Measurements from ENCODE around the gene AUTS2.

AUTS2 gene

GRCh38 chr7:70044064-70044463, 445.8 kb downstream of the AUTS2 start:
- Histone ChIP-seq H4K20me1 (ENCODE audit: insufficient read depth, low read length, poor library complexity, severe bottlenecking) (peaks cover 11% of the 10 kb centered on the region), H3K27me3 (ENCODE audit: insufficient read depth, low read length, poor library complexity, severe bottlenecking) (no peaks in the 10 kb centered on the region), H3K9ac (ENCODE audit: low read depth, low read length, poor library complexity, severe bottlenecking) (no peak overlapping the region), H3K36me3 (ENCODE audit: insufficient read depth, low read length) (no peaks in the 10 kb centered on the region), H3K9me3 (ENCODE audit: insufficient read depth, low read depth, low read length) (no peaks in the 10 kb centered on the region), H2AFZ (ENCODE audit: low read length) (no peak overlapping the region), H3K4me1 (ENCODE audit: insufficient read depth, low read length, poor library complexity, severe bottlenecking) (peaks cover 21% of the 10 kb centered on the region), H3K4me3 (ENCODE audit: low read length, poor library complexity, severe bottlenecking) (no peak overlapping the region), H3K79me2 (ENCODE audit: insufficient read depth, low read length) (peaks cover 25% of the 10 kb centered on the region; the same call in 1 of the 2 replicates), H3K9me2 (replicated peaks; ENCODE audit: low read depth, low read length) (no peaks in the 10 kb centered on the region), H3K4me2 (ENCODE audit: low read depth, low read length, poor library complexity, severe bottlenecking) (no peak overlapping the region), H3F3A (ENCODE audit: low read depth) (no peaks in the 10 kb centered on the region; the same call in 1 of the 2 replicates)
- TF ChIP-seq CTCF (conservative IDR thresholded peaks at IDR 0.05; ENCODE audit: low read length), result no peak
- no peak for TF ChIP-seq EZH2phosphoT487 (IDR thresholded peaks at IDR 0.05; ENCODE audit: borderline replicate concordance)

- Histone ChIP-seq H2AFZ (ENCODE audit: low read length) (no peak overlapping the region), H4K20me1 (ENCODE audit: insufficient read depth, low read length, poor library complexity, severe bottlenecking) (peaks cover 11% of the 10 kb centered on the region), H3K4me3 (ENCODE audit: low read length, poor library complexity, severe bottlenecking) (no peak overlapping the region), H3K9me3 (ENCODE audit: insufficient read depth, low read depth, low read length) (no peaks in the 10 kb centered on the region), H3K4me2 (ENCODE audit: low read depth, low read length, poor library complexity, severe bottlenecking) (no peak overlapping the region), H3K9ac (ENCODE audit: low read depth, low read length, poor library complexity, severe bottlenecking) (no peak overlapping the region), H3F3A (ENCODE audit: low read depth) (no peaks in the 10 kb centered on the region; the same call in 1 of the 2 replicates), H3K36me3 (ENCODE audit: insufficient read depth, low read length) (no peaks in the 10 kb centered on the region), H3K79me2 (ENCODE audit: insufficient read depth, low read length) (peaks cover 25% of the 10 kb centered on the region; the same call in 1 of the 2 replicates), H3K27me3 (ENCODE audit: insufficient read depth, low read length, poor library complexity, severe bottlenecking) (no peaks in the 10 kb centered on the region), H3K4me1 (ENCODE audit: insufficient read depth, low read length, poor library complexity, severe bottlenecking) (peaks cover 21% of the 10 kb centered on the region), H3K9me2 (replicated peaks; ENCODE audit: low read depth, low read length) (no peaks in the 10 kb centered on the region)
- no peak for TF ChIP-seq CTCF (conservative IDR thresholded peaks at IDR 0.05; ENCODE audit: low read length)
- TF ChIP-seq EZH2phosphoT487 (IDR thresholded peaks at IDR 0.05; ENCODE audit: borderline replicate concordance), result no peak
Observed at GRCh38 chr7:70044525-70044924, 446.2 kb downstream of the AUTS2 start.

GRCh38 chr7:70044981-70045380, 446.7 kb downstream of the AUTS2 start:
- Histone ChIP-seq H2AFZ (ENCODE audit: low read length) (no peak overlapping the region), H3K36me3 (ENCODE audit: insufficient read depth, low read length) (no peaks in the 10 kb centered on the region), H3K4me3 (ENCODE audit: low read length, poor library complexity, severe bottlenecking) (no peak overlapping the region), H4K20me1 (ENCODE audit: insufficient read depth, low read length, poor library complexity, severe bottlenecking) (peaks cover 11% of the 10 kb centered on the region), H3K79me2 (ENCODE audit: insufficient read depth, low read length) (peaks cover 25% of the 10 kb centered on the region; the same call in 1 of the 2 replicates), H3K9me2 (replicated peaks; ENCODE audit: low read depth, low read length) (no peaks in the 10 kb centered on the region), H3F3A (ENCODE audit: low read depth) (no peaks in the 10 kb centered on the region; the same call in 1 of the 2 replicates), H3K9ac (ENCODE audit: low read depth, low read length, poor library complexity, severe bottlenecking) (no peak overlapping the region), H3K4me1 (ENCODE audit: insufficient read depth, low read length, poor library complexity, severe bottlenecking) (peaks cover 21% of the 10 kb centered on the region), H3K27me3 (ENCODE audit: insufficient read depth, low read length, poor library complexity, severe bottlenecking) (no peaks in the 10 kb centered on the region), H3K9me3 (ENCODE audit: insufficient read depth, low read depth, low read length) (no peaks in the 10 kb centered on the region), H3K4me2 (ENCODE audit: low read depth, low read length, poor library complexity, severe bottlenecking) (no peak overlapping the region)
- TF ChIP-seq CTCF (conservative IDR thresholded peaks at IDR 0.05; ENCODE audit: low read length) (no peak), EZH2phosphoT487 (IDR thresholded peaks at IDR 0.05; ENCODE audit: borderline replicate concordance) (no peak)
